Measurements from ENCODE around the gene LYL1. TPM values are rescaled to one million over a fixed set of nuclear protein-coding genes. Genes with fewer than 3 reads are reported as not detected.

The LYL1 gene
- total RNA-seq, 1 donor: 305 TPM

- DNase-seq (ENCODE audit: low read depth in 2 of 3, low spot score in 2 of 3): no peak
Observed at GRCh38 chr19:13110099-13110610, 7.5 kb upstream of the LYL1 start.

GRCh38 chr19:13109361-13110098 lies 6.9 kb upstream of the LYL1 start:
- DNase-seq (ENCODE audit: low read depth in 2 of 3, low spot score in 2 of 3): no peak

GRCh38 chr19:13104848-13105711 lies 2.4 kb upstream of the LYL1 start:
- DNase-seq (ENCODE audit: low read depth in 2 of 3, low spot score in 2 of 3): peak in 2 of 3 donors; percentile 54 to 62

- peak in 2 of 3 donors; percentile 98 to 99 for DNase-seq (ENCODE audit: low read depth in 2 of 3, low spot score in 2 of 3)
Observed at GRCh38 chr19:13104360-13104847, 1.7 kb upstream of the LYL1 start.

- no peak for DNase-seq (ENCODE audit: low read depth in 2 of 3, low spot score in 2 of 3)
Observed at GRCh38 chr19:13103581-13104359, 1.1 kb upstream of the LYL1 start.

GRCh38 chr19:13102416-13102665 lies 317 bp downstream of the LYL1 start:
- DNase-seq (ENCODE audit: low read depth in 2 of 3, low spot score in 2 of 3): no peak

GRCh38 chr19:13101590-13102415 lies 855 bp downstream of the LYL1 start:
- no peak for DNase-seq (ENCODE audit: low read depth in 2 of 3, low spot score in 2 of 3)

- DNase-seq (ENCODE audit: low read depth in 2 of 3, low spot score in 2 of 3): peak in 1 of 3 donors; percentile 50
Observed at GRCh38 chr19:13100841-13101589, 1.6 kb downstream of the LYL1 start.

- DNase-seq (ENCODE audit: low read depth in 2 of 3, low spot score in 2 of 3): peak in 2 of 3 donors; percentile 71 to 72
Observed at GRCh38 chr19:13100031-13100588, 2.5 kb downstream of the LYL1 start.

GRCh38 chr19:13099073-13099999 lies 3.3 kb downstream of the LYL1 start:
- peak; percentile 63 to 88 (median 84) for DNase-seq (ENCODE audit: low read depth in 2 of 3, low spot score in 2 of 3)

- peak in 2 of 3 donors; percentile 78 to 92 for DNase-seq (ENCODE audit: low read depth in 2 of 3, low spot score in 2 of 3)
Observed at GRCh38 chr19:13098277-13099072, 4.2 kb downstream of the LYL1 start.

- peak in 1 of 3 donors; percentile 52 for DNase-seq (ENCODE audit: low read depth in 2 of 3, low spot score in 2 of 3)
Observed at GRCh38 chr19:13097463-13098258, 5.0 kb downstream of the LYL1 start.

- no peak for DNase-seq (ENCODE audit: low read depth in 2 of 3, low spot score in 2 of 3)
Observed at GRCh38 chr19:13097033-13097462, 5.6 kb downstream of the LYL1 start.

- peak in 2 of 3 donors; percentile 70 to 75 for DNase-seq (ENCODE audit: low read depth in 2 of 3, low spot score in 2 of 3)
Observed at GRCh38 chr19:13095934-13096927, 6.4 kb downstream of the LYL1 start.

- DNase-seq (ENCODE audit: low read depth in 2 of 3, low spot score in 2 of 3): peak in 2 of 3 donors; percentile 57 to 66
Observed at GRCh38 chr19:13095393-13095784, 7.3 kb downstream of the LYL1 start.

All from hematopoietic multipotent progenitor cell (in vitro differentiated cells).